AG09319 (cell line): ENCODE data around the gene TADA1.

Experiments
- DNase-seq: peaks from one replicate; pipeline ENCODE4 v3.0.0-alpha.2; 2010; ENCODE audit warnings: low read depth; ENCODE audit errors: extremely low read depth
- CTCF ChIP-seq: IDR thresholded peaks from 2 replicates; pipeline ENCODE4 v1.5.1; 2011; ENCODE audit warnings: low read depth, mild to moderate bottlenecking, inconsistent platforms, low read length, moderate library complexity

Gene TADA1

GRCh38 chr1:166859597-166859996 lies 16.5 kb downstream of the TADA1 start:
- TF ChIP-seq CTCF, result no peak
- DNase-seq, result no peak

GRCh38 chr1:166858726-166859419 lies 17.2 kb downstream of the TADA1 start:
- no peak for TF ChIP-seq CTCF
- DNase-seq, result no peak

- TF ChIP-seq CTCF, result no peak
Observed at GRCh38 chr1:166857995-166858394, 18.1 kb downstream of the TADA1 start.

GRCh38 chr1:166855558-166855957 lies 20.5 kb downstream of the TADA1 start:
- no peak for DNase-seq
- no peak for TF ChIP-seq CTCF

More at GRCh38 chr1:166857995-166858394, 18.1 kb downstream of the TADA1 start:
- no peak for DNase-seq

- no peak for DNase-seq
- no peak for TF ChIP-seq CTCF
Observed at GRCh38 chr1:166852918-166853317, 23.1 kb downstream of the TADA1 start.

- no peak for DNase-seq
- no peak for TF ChIP-seq CTCF
Observed at GRCh38 chr1:166849135-166849534, 26.9 kb downstream of the TADA1 start.

- no peak for TF ChIP-seq CTCF
- DNase-seq, result no peak
Observed at GRCh38 chr1:166848193-166848592, 27.9 kb downstream of the TADA1 start.
